Measurements from ENCODE around the gene TMEM171.

DNA sequence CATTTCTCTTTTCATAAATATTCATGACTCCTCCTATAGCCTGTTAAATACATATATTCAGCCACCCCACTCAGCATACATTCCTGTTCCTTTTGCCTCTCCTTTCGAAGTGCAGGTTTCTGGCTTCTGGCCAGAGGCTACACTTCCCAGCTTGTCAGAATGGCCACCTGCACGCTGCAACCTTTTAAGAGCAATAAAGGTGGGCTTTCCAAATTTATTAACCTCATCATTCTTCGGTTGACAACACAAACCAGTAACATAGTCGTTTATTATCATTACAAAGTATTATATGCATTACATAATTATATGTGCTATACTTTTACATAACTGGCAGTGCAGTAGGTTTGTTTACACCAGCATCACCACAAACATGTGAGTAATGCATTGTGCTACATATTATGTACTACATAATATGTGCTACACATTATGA lies 16.5 kb upstream of the TMEM171 start:
- TF ChIP-seq, protein P1, sequence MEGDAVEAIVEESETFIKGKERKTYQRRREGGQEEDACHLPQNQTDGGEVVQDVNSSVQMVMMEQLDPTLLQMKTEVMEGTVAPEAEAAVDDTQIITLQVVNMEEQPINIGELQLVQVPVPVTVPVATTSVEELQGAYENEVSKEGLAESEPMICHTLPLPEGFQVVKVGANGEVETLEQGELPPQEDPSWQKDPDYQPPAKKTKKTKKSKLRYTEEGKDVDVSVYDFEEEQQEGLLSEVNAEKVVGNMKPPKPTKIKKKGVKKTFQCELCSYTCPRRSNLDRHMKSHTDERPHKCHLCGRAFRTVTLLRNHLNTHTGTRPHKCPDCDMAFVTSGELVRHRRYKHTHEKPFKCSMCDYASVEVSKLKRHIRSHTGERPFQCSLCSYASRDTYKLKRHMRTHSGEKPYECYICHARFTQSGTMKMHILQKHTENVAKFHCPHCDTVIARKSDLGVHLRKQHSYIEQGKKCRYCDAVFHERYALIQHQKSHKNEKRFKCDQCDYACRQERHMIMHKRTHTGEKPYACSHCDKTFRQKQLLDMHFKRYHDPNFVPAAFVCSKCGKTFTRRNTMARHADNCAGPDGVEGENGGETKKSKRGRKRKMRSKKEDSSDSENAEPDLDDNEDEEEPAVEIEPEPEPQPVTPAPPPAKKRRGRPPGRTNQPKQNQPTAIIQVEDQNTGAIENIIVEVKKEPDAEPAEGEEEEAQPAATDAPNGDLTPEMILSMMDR (conservative IDR thresholded peaks at IDR 0.05; ENCODE audit: low read depth in 2 of 2), result no peak
- no peak for TF ChIP-seq EZH2 (IDR thresholded peaks at IDR 0.05; ENCODE audit: low read depth, unreplicated experiment)
- TF ChIP-seq, protein P2, sequence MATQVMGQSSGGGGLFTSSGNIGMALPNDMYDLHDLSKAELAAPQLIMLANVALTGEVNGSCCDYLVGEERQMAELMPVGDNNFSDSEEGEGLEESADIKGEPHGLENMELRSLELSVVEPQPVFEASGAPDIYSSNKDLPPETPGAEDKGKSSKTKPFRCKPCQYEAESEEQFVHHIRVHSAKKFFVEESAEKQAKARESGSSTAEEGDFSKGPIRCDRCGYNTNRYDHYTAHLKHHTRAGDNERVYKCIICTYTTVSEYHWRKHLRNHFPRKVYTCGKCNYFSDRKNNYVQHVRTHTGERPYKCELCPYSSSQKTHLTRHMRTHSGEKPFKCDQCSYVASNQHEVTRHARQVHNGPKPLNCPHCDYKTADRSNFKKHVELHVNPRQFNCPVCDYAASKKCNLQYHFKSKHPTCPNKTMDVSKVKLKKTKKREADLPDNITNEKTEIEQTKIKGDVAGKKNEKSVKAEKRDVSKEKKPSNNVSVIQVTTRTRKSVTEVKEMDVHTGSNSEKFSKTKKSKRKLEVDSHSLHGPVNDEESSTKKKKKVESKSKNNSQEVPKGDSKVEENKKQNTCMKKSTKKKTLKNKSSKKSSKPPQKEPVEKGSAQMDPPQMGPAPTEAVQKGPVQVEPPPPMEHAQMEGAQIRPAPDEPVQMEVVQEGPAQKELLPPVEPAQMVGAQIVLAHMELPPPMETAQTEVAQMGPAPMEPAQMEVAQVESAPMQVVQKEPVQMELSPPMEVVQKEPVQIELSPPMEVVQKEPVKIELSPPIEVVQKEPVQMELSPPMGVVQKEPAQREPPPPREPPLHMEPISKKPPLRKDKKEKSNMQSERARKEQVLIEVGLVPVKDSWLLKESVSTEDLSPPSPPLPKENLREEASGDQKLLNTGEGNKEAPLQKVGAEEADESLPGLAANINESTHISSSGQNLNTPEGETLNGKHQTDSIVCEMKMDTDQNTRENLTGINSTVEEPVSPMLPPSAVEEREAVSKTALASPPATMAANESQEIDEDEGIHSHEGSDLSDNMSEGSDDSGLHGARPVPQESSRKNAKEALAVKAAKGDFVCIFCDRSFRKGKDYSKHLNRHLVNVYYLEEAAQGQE (IDR thresholded peaks at IDR 0.05; ENCODE audit: unreplicated experiment), result no peak
